GM18951 (cell line): ENCODE measurements around the gene ACKR4.

Experiments used
- POLR2A ChIP-seq: IDR thresholded peaks from 4 replicates; pipeline ENCODE4 v1.6.1; 2011; ENCODE audit warnings: mild to moderate bottlenecking; ENCODE audit not compliant: insufficient read length, insufficient read depth; ENCODE audit errors: extremely low read depth
- in situ Hi-C: fragments of 300-500 bp; cut with MboI; formaldehyde crosslinking; loops from one replicate; pipeline ENCODE4 v1.12.0; 2022; ENCODE audit warnings: low sequenced_read_pairs, mixed read lengths, inconsistent platforms; ENCODE audit not compliant: unreplicated experiment

Gene ACKR4

GRCh38 chr3:132637590-132637989, 40.5 kb downstream of the ACKR4 start:
- TF ChIP-seq POLR2A, result no peak
- in situ Hi-C loops, result loop anchor here (25.0 kb wide), 1 partner anchor 375 kb away; no protein-coding TSS in a partner anchor

GRCh38 chr3:132638706-132639105, 41.6 kb downstream of the ACKR4 start:
- TF ChIP-seq POLR2A, result no peak
- in situ Hi-C loops, result loop anchor here (25.0 kb wide), 1 partner anchor 376 kb away; no protein-coding TSS in a partner anchor

GRCh38 chr3:132641427-132641826, 44.4 kb downstream of the ACKR4 start:
- in situ Hi-C loops, result loop anchor here (25.0 kb wide), 1 partner anchor 379 kb away; no protein-coding TSS in a partner anchor

GRCh38 chr3:132641837-132642538, 44.9 kb downstream of the ACKR4 start:
- no peak for TF ChIP-seq POLR2A
- in situ Hi-C loops, result loop anchor here (25.0 kb wide), 1 partner anchor 380 kb away; no protein-coding TSS in a partner anchor

DNA sequence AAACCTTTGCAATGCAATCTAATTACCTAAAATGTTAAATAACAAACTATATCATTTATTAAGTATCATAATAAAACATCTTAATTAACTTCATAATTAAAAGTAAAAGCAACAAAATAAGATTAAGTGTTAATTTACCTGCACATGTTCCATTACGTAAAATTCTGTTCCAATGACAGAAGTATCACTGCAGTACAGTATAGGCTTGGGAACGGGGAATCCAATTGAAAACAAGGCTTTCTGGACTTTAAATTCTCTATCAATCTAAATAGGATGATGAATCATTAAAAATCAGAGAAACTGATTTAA, 45.4 kb downstream of the ACKR4 start:
- no peak for TF ChIP-seq POLR2A
- in situ Hi-C loops, result loop anchor here (25.0 kb wide), 1 partner anchor 380 kb away; no protein-coding TSS in a partner anchor

- no peak for TF ChIP-seq POLR2A
- in situ Hi-C loops, result loop anchor here (25.0 kb wide), 1 partner anchor 381 kb away; no protein-coding TSS in a partner anchor
Observed at GRCh38 chr3:132643366-132643765, 46.3 kb downstream of the ACKR4 start.

GRCh38 chr3:132645058-132645457, 48.0 kb downstream of the ACKR4 start:
- in situ Hi-C loops, result loop anchor here (5.0 to 25.0 kb wide), 2 partner anchors 103 to 383 kb away; no protein-coding TSS in a partner anchor

DNA sequence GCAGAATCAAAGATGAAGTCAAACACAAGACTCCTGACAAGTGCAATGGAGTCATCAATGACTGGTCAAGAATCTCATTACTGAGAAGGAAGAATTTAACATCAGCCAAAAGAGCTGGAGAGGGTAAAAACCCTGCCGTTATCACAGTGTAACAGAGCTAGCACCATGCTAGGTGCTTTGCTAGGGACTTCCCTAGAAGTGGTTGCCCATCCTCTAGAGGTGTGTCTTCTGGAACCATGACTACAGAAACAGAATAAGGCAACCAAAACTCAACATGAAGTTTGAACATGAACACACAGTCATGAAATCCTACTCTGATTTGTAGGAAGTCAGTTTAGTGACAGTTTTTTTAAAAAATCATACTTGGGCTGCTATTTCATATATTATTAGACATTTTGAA, 53.1 kb downstream of the ACKR4 start:
- no peak for TF ChIP-seq POLR2A
- in situ Hi-C loops, result no loop called here

More at GRCh38 chr3:132645058-132645457, 48.0 kb downstream of the ACKR4 start:
- no peak for TF ChIP-seq POLR2A
